DMS53 treated with DMSO at 0.1 percent for 48 hours (cell line): ENCODE results near the gene MXRA8.
A peak's percentile ranks its signal among the peaks of the same experiment; 100 is the strongest.
"Not testable (repeated sequence)": the region's sequence is repeated elsewhere in the genome, so short reads cannot be mapped to it uniquely, and the experiment has no call there.

Experiments used
- DNase-seq: peaks from one replicate; lab custom pipeline; 2025; ENCODE audit not compliant: unreplicated experiment; lab: John Stamatoyannopoulos, UW

MXRA8 gene

DNA sequence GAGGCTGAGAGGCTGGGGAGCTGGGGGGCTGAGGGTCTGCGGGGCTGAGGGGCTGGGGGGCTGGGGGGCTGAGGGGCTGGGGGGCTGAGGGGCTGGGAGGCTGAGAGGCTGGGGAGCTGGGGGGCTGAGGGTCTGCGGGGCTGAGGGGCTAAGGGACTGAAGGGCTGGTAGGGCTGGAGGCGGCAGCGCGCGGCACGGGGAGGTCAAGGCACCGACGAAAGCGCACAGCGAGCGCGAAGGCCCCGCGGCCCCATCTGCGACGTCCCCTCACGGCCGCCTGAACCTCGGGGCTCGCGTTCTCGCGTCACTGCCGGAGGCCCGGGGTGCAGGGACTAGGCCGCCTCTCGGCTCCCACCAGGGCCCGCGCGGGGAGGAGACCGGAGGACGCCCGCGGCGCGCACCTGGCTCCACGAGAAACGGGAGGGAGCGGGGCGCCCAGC lies 34.3 kb downstream of the MXRA8 start:
- no peak for DNase-seq

DNA sequence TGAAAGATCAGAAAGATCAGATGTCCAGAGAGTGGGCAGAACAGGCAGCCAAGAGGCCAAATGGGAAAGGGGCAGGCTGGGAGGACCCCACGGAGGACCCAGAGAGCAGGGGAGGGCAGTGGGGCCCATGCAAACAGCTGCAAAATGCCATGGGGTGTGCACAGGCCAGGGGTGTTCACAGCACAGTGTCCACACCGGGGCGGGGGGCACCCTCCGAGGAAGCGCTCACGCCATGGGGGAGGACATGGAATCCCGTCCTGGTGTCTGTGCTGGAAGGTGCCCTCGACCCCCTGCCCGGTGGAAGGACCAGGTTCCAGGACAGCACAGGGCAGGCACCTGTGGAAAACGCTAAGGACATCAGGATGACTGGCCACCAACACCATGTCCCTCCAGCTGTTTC lies 35.4 kb downstream of the MXRA8 start:
- DNase-seq: no peak

DNA sequence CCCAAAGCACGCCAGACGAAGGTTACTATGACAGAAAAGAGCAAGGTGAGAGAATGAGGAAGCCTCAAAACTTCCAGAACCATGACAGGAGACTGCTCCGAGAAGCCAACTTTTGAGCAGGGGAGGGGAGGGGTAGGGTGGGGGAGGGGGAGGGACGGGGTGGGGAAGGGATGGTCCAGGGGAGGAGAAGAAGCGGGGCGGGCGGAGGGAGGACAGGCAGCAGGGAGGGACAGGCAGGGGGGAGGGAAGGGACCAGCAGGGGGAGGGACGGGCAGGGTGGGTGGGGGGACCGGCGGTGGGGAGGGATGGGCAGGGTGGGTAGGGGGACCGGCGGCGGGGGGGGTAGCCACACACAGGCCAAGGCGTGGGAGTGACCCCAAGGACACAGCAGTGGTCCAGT lies 35.9 kb downstream of the MXRA8 start:
- no peak for DNase-seq

DNA sequence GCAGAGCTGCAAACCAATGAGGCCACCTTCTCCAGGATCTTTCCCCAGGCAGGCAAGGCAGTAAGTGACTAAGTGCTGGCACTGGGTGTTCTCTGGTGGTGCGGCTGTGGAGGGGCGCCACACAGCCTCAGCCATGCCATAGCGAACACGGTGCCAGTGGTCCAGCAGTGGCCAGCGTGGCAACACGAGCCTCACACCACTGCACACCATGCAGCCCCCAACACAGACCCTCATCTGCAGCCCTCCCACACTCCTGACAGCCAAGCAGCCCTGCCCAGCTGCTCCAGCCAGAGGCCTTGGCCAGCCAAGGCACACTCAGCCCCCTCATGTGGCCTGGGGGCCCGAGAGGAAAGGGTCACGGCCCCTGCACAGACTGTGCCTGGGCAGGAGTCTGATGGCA lies 36.9 kb downstream of the MXRA8 start:
- no peak for DNase-seq

DNA sequence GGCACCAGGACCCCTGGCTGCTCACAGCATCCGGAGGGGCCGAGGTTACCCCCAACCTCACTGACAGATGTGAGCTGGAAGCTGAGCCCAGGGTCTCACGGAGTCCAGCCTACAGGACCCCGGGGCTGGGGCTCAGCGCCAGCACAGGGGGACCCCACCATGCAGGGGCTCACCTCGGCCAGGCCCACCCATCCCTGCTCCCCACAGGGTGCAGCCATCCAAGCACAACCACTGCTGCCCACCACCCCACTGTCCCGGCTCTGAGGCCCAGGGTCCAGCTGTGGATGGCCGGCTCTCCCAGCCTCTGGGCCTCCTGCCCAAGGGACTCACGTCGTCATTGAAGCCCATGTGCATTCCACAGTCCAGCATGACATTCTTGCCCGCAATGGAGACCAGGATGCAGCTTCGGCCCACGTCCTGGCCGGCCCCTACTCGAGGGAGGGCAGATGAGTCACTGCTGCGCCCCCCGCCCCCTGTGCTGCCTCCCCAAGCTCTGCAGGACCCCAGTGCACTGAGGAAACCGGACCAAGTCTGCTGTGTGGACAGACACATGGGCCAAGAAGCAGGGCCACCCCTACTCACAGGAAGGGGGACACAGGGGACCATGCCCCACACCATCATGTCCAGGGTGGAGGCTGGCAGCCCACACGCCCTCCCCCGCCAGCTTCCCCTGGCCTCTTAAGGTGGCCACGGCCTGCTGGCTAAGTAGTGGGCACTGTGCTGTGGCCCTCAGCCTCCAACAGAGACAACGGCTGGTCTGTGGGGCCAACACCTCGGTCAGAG lies 37.5 kb downstream of the MXRA8 start:
- DNase-seq: no peak

DNA sequence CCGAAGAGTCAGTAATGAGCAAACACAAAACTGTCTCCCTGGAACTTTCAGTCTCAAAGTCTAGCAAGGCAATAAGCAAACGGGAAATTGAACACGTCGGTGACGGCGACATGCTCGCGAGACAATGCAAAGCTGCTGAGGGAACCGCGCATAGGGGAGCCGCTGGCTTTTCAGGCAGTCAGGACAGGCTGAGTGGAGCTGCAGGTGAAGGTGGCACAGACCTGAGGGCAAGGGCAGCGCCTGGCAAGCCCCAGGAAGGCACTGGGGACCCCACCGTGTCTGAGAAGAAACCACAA lies 38.8 kb downstream of the MXRA8 start:
- no peak for DNase-seq

DNA sequence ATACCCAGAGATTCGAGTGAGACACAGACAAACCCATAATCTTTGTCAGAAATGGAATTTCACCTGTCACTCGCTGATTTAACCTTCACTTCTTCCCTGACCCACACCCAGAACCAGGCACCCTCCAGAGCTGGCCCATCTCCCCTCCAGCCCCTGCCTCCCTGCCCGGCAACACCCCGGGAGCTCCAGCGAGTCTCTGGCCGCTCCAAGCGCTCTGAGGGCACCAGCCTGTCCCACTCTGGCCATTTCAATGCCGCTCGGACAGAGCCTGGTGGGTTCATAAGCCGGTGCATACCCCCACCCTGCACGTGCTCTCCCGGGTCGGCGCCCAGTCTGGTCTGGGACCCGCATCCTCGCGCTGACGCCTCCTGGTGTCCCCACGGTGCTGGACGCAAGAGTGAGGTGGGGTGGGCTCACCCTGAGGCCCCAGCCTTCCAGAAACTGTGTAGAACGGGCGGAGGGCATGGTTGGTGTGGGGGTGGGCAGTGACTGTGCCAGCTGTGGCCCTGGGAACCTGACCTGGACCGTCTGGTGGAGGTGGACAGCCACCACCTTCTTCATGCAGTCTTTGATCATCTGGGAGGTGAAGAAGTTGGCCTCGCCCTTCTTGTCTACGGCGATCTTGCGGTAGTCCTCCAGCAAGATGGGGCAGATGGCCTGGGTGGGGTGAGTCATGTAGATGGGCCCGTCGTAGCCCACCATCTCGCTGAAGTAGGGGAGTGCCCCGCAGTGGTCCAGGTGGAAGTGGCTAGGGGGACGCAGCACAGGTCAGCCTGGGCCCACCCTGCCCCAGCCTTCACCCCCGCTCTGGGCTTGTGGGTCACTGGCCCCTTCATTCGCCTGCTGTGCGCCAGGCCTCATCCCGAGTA lies 39.3 kb downstream of the MXRA8 start:
- no peak for DNase-seq

DNA sequence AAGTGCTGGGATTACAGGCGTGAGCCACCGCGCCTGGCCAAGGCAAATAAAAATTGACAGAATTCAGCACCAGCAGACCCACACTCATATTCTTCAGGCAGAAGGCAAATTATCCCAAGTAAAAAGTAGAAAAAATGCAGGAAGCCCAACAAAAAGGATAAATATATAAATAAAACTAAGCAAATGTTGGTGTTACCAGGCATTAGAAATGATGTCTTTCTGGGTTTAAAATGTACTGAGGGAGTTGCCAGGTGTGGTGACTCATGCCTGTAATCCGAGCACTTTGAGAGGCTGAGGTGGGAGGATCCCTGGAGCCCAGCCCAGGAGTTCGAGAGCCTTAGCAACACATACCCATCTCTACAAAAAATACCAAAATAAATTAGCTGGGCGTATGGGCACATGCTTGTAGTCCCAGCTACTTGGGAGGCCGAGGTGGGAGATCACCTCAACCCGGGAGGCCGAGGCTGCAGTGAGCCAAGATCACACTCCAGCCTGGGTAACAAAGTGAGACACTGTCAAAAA lies 40.2 kb downstream of the MXRA8 start:
- DNase-seq: peak; percentile 83

DNA sequence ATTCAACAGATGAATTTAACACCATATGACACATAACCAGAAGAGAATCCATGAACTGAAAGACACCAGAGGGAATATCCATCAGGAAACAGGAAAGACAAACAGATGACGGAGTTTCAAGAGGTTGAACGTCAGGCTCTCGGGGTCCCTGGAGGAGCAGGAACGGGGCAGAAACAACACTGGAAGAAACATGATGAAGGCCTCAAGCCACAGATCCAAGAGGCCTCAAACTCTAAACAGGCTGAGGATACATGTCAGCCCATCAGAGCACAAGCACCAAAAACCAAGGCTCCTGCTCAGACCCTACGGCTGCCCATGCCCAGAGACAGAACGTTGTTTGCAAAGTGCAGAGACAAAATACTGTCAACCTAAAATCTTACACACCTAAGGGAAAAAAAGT lies 40.9 kb downstream of the MXRA8 start:
- no peak for DNase-seq

DNA sequence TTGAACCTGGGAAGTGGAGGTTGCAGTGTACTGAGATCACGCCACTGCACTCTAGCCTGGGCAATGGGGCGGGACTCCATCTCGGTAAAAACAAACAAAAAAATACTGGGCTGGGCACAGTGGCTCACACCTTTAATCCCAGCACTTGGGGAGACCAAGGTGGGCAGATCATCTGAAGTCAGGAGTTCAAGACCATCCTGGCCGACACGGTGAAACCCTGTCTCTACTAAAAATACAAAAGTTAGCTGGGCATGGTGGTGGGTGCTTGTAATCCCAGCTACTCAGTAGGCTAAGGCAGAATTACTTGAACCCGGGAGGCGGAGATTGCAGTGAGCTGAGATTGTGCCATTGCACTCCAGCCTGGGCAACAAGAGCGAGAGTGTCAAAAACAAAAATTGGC lies 42.2 kb downstream of the MXRA8 start:
- not testable (repeated sequence) for DNase-seq

DNA sequence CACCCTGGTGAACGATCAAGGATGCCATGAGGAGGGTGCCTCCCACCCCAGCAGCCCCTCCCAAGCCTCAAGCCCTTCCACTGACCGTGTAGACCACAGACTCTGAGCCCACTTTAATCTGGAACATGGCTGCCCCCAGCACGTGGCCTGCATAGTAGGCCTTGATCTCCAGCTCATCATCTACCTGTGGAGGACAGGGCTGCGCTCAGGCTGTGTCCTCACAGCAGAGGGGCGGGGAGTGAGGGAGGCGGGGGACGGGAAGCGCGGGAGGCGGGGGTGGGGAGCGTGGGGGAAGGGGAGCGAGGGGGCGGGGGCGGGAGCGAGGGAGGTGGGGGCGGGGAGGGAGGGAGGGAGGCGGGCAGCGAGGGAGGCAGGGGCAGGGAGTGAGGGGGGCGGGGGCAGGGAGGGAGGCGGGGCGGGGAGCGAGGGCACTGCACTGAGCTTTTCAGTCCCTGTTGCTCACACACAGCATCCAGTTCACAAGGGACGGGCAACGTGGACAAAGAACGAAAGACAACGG lies 42.9 kb downstream of the MXRA8 start:
- DNase-seq: no peak

DNA sequence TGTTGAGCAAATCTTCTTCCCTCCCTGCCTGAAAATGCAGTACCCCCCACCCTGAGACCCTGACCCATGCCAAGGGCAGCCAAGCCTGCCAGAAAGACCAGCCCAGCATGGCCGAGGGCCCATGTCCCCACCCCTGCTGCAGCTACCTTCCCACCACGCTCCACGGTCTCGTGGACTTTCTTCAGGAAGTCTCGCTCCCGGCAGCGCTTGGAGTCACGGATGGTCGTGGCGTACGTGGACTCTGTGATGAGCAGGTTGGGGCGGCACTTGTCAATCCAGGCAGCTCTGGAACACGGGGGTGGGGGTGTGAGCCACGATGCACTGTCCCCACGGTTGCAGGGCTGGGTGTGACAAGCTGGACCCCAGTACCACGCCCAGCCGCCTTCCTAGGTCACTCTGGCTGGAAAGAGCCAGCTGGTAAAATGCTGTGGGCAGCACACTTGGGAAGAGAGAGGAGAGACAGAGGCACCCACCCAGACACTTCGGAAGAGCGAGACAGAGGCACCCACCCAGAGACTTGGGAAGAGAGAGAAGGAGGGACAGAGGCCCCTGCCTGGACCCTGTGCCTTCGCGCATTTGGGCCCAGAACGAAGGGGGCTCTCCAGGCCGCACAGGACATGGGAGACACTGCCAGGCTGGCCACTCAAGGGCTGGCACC lies 43.5 kb downstream of the MXRA8 start:
- DNase-seq: no peak

DNA sequence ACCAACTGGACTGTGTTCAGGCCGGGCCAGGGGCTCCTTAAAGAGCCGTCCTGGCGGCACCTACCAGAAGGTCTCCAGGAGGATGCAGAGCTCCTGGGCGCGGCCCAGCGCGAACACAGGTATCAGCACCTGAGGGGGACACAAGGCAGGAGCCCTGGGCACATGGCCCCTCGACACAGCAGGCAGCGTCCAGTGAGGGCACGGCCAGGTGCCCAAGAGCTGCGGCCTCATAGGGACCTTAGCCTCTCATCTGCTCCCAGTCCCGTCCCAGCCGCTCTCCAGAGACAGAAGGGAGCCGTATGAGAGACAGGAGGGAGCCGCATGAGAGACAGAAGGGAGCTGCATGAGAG lies 44.1 kb downstream of the MXRA8 start:
- DNase-seq: no peak

DNA sequence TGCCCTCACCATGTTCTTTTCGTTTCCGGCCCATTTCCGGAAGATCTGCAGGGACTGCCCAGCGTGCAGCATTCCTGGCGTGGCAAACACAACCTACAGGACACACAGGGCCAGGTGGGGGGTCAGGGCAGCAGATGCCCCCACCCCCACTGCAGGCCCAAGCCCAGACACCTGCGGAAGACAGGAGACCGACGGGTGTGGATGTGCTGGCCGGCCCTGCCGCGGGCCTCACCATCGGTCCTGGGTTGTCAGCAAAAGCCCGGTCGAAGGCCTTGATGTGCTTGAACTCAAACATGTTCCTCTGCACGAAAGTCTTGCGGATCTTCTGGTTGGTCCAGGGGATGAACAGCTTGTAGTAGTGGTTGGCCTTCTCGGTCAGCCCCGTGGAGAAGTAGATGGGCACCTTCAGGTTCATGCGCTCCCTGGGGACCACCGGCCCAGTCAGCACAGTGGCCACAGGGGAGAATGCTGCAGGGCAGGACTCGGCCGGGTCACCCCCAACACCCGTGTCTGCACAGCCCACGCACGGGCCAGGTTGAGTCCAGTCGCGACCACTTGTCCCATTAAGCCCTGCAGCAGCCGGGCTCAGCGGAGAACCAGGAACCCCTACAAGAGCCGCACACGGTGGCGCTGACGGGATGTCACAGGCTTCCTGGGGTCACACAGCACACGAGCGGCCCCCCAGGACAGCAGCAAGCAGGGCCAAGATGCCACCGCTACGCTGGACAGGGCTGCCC lies 44.7 kb downstream of the MXRA8 start:
- DNase-seq: no peak

DNA sequence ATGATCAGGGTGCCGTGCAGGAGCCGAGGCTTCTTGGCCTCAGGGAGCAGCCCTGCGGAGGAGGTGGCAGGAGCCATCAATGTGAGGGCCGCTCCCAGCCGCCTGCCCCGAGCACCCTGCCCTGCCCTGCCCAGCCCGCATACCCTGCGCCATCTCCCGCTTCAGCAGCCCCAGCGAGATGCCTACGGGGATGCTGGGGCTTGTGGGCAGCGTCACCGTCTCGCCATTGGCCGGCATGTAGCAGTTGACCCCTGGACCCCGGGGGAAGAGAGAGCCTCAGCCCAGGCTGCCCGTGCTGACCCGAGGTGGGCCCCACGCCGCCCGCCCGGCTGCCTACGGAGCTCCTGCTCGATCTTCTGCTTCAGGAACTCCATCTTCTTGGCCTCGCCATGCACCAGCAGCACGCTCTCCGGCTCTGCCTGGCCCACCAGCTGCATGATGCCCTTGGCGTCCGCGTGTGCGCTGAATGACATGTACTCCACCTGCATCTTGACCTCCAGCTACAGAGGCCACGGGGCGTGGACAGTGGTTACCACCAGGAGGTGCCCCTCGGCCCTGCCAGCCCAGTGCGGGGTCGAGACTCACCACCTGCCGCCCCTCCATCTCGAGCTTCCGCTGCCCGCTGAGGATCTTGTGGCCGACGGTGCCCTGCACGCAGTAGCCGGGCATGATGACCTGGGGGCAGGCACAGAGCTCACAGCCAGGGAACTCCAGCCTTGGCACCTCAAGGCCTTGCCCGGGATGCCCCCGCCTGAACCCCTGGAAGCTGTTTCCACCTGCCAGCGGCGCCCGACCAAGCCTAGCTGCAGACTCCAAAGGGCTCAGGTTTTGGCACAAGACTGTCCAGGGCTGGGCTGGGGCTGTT lies 45.7 kb downstream of the MXRA8 start:
- no peak for DNase-seq

DNA sequence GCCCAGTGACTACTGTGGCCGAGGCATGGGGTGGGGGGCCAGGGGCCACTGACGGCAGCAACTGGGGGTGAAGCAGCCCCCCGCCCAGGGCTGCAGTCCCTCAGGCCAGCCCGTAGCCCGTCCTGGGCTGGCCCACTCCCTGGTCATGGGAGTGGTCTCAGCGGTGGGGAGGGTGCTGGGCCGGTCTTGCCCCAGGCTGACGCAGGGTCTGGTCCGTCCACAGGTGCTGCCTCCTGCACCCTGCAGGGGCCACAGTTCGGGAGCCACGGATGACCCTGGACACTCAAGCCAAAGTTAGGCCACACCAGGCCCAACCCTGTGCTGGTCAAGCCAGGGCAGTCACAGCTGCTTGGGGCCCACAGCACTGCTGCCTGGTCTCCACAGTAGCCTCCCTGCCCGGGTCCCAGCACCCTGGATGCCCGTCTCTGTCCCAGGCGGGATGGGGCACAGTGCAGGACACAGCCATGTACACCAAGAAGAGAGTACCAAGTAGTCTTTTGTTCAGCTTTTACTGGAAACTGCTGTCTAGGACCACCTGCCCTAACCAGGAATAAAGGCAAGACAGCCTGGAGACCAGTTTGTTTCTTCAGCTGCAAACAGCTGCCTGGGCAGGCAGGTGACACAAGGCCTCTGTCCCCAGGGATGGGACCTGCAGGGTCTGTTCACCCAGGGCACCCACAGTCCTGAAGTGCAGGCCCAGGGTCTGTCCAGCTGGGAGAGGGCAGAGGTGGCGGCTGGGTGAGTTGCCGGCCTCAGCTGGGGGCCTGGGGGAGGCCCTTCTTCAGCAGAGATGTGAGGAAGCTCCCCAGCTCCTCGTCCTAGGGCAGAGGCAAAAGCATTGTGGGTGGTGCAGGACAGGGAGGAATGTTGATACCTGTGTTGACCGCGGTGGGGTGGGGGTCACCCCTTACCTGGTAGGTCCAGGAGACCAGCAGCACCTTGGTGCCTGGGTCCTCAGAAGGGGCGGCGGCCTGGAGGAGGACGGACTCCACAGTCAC lies 46.9 kb downstream of the MXRA8 start:
- no peak for DNase-seq

DNA sequence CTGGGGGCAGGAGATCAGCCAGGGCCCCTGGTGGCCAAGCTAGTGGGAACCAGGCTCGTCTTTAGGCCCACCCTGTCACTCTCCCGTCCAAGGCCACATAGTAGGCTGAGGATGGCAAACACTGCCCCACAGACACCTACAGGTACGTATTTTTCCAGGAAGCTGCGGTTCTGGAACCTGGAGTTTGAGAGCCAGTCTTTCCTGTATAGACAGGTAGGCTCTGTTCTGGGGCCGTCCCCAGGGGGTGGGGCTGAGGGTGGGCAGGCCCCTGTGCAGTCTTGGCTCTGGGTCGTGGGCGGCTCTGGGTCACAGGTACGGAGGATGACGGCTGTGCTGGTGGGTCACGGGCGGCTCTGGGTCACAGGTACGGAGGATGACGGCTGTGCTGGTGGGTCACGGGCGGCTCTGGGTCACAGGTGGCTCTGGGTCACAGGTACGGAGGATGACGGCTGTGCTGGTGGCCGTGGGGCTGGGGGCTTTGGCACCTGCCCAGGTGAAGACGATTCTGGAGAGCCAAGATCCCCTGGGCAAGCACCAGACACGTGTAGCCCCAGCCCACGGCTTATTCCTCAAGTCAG lies 47.8 kb downstream of the MXRA8 start:
- DNase-seq: no peak

DNA sequence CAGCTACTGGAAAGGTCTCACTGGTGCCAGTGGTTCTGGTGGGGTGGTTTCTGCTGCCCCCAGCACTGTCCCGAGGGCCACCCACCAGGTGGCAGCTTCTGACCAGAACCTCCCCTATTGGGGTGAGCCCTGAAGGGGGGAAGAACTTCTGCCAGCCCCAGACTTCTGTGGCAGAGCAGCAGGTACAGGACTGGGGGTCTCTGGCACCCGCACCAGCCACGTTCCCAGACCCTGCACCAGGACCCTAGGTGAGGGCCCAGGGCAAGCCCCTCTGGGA lies 48.3 kb downstream of the MXRA8 start:
- no peak for DNase-seq
